Breast epithelium (tissue), 3 donors: ENCODE data around the gene GRK5.
"Not testable (repeated sequence)": the region's sequence is repeated elsewhere in the genome, so short reads cannot be mapped to it uniquely, and the experiment has no call there.

Experiments used
- POLR2AphosphoS5 ChIP-seq, 3 donors: sonication (generic); formaldehyde crosslinking; IDR thresholded peaks; one replicate each; pipeline ENCODE4 v1.6.1; 2017; ENCODE audit warnings: antibody characterized with exemption in 3 of 3
- TF ChIP-seq, protein P1 (sequence below), 3 donors: fragments of 450-650 bp; IDR thresholded peaks; one replicate each; pipeline ENCODE4 v1.5.1; 2016 to 2017; ENCODE audit warnings: antibody characterized with exemption in 3 of 3, mild to moderate bottlenecking in 3 of 3, moderate library complexity in 3 of 3

DNA sequence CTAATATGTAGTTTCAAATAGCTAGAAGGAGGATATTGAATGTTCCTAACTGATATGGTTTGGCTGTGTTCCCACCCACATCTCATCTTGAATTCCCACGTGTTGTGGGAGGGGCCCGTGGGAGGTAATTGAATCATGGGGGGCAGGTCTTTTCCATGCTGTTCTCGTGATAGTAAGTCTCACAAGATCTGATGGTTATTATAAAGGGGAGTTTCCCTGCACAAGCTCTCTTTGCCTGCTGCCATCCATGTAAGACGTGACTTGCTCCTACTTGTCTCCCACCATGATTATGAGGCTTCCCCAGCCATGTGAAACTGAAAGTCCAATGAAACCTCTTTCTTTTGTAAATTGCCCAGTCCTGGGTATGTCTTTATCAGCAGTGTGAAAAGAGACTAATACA is 25.1 kb downstream of the GRK5 start:
- TF ChIP-seq POLR2AphosphoS5 (IDR thresholded peaks at IDR 0.05), result not testable (repeated sequence)
- TF ChIP-seq, protein P1, sequence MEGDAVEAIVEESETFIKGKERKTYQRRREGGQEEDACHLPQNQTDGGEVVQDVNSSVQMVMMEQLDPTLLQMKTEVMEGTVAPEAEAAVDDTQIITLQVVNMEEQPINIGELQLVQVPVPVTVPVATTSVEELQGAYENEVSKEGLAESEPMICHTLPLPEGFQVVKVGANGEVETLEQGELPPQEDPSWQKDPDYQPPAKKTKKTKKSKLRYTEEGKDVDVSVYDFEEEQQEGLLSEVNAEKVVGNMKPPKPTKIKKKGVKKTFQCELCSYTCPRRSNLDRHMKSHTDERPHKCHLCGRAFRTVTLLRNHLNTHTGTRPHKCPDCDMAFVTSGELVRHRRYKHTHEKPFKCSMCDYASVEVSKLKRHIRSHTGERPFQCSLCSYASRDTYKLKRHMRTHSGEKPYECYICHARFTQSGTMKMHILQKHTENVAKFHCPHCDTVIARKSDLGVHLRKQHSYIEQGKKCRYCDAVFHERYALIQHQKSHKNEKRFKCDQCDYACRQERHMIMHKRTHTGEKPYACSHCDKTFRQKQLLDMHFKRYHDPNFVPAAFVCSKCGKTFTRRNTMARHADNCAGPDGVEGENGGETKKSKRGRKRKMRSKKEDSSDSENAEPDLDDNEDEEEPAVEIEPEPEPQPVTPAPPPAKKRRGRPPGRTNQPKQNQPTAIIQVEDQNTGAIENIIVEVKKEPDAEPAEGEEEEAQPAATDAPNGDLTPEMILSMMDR (IDR thresholded peaks at IDR 0.05), result not testable (repeated sequence)
